ENCODE measurements around the gene MAT1A.
"Not testable (repeated sequence)": the region's sequence is repeated elsewhere in the genome, so short reads cannot be mapped to it uniquely, and the experiment has no call there.

MAT1A gene

DNA sequence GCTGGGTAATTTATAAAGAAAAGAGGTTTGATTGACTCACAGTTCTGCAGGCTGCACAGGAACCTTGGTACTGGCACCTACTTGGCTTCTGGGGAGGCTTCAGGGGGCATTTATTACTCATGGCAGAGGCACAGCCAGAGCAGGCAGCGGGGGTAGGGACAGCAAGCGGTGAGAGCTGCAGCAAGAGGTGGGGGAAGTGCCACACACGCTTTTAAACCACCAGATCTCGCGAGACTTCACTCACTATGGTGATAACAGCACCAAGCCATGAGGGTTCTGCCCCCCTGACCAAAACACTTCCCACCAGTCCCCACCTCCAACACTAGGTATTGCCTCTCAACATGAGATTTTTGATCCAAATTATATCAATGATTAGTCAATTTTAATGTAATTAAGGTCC lies 24.1 kb upstream of the MAT1A start:
- Histone ChIP-seq H3K36me3 (ENCODE audit: insufficient read depth, low read length) (no peaks in the 10 kb centered on the region), H3K27me3 (ENCODE audit: insufficient read depth, low read length) (no peaks in the 10 kb centered on the region), H3K4me1 (ENCODE audit: insufficient read depth, low read length) (no peaks in the 10 kb centered on the region), H3K9me3 (ENCODE audit: low read length) (no peaks in the 10 kb centered on the region), H3K4me3 (ENCODE audit: low read length) (no peak overlapping the region), H2AFZ (ENCODE audit: low read depth, low read length) (no peak overlapping the region)

DNA sequence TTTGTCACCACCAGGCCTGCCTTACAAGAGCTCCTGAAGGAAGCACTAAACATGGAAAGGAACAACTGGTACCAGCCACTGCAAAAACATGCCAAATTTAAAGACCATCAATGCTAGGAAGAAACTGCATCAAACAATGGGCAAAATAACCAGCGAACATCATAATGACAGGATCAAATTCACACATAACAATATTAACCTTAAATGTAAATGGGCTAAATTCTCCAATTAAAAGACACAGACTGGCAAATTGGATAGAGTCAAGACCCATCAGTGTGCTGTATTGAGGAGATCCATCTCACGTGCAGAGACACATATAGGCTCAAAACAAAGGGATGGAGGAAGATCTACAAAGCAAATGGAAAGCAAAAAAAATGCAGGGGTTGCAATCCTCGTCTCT lies 16.5 kb upstream of the MAT1A start:
- H3K4me3 ChIP-seq (ENCODE audit: low read length); H3K27me3 ChIP-seq (ENCODE audit: insufficient read depth, low read length); H3K9me3 ChIP-seq (ENCODE audit: low read length); H3K4me1 ChIP-seq (ENCODE audit: insufficient read depth, low read length); H3K36me3 ChIP-seq (ENCODE audit: insufficient read depth, low read length); H2AFZ ChIP-seq (ENCODE audit: low read depth, low read length): not testable (repeated sequence)

DNA sequence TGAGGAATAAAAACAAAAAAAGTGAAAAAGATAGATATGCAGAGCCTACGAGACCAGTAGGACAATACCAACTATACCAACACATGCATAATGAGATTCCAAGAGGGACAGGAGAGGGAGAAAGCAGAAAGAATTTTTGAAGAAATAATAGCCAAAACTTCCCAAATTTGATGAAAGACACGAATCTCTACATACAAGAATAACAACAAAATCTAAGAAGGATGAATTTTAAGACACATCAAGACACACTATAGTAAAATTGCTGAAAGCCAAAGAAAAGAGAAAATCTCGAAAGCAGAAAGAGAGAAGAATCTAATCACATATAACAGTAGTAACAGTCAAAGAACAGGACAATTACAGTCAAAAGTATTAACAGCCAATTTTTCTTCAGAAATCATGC lies 7.5 kb upstream of the MAT1A start:
- Histone ChIP-seq H3K27me3 (ENCODE audit: insufficient read depth, low read length) (no peaks in the 10 kb centered on the region), H3K9me3 (ENCODE audit: low read length) (no peaks in the 10 kb centered on the region), H2AFZ (ENCODE audit: low read depth, low read length) (no peak overlapping the region), H3K4me3 (ENCODE audit: low read length) (no peak overlapping the region), H3K4me1 (ENCODE audit: insufficient read depth, low read length) (no peaks in the 10 kb centered on the region), H3K36me3 (ENCODE audit: insufficient read depth, low read length) (no peaks in the 10 kb centered on the region)

DNA sequence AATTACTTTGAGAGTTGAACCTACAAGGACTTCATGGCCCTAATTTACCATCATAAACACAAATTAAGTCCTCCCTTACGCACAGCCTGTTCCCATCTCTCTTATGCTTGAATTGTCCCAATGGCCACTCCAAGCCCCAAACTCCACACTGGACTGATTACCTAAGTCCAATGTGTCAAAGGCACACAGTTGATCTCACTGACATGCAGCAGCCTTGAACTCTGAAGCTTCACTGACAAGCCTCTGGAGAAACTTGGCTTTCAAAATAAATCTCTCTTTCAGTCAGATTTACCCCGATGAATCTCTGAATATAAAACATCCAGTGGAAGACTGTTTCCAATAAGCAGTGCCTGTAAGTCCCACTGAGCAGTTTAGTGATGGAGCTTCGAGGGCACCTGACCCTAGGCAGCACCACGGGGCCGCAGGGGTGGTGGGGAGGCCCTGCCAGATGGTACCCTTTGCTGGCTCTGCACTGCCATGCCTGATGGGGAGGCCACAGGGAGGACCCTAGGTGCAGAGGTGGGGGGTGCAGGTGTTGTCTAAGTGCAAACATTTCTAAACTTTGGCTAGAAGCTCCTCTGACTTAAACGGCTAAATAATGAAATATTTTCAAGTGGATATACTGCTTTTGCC lies 3.3 kb upstream of the MAT1A start:
- no peaks in the 10 kb centered on the region for H3K9me3 ChIP-seq (ENCODE audit: low read length)
- no peaks in the 10 kb centered on the region for H3K4me1 ChIP-seq (ENCODE audit: insufficient read depth, low read length)
- H3K4me3 ChIP-seq (ENCODE audit: low read length): no peak overlapping the region
- H3K27me3 ChIP-seq (ENCODE audit: insufficient read depth, low read length): no peaks in the 10 kb centered on the region
- H3K36me3 ChIP-seq (ENCODE audit: insufficient read depth, low read length): no peaks in the 10 kb centered on the region
- H2AFZ ChIP-seq (ENCODE audit: low read depth, low read length): no peak overlapping the region

DNA sequence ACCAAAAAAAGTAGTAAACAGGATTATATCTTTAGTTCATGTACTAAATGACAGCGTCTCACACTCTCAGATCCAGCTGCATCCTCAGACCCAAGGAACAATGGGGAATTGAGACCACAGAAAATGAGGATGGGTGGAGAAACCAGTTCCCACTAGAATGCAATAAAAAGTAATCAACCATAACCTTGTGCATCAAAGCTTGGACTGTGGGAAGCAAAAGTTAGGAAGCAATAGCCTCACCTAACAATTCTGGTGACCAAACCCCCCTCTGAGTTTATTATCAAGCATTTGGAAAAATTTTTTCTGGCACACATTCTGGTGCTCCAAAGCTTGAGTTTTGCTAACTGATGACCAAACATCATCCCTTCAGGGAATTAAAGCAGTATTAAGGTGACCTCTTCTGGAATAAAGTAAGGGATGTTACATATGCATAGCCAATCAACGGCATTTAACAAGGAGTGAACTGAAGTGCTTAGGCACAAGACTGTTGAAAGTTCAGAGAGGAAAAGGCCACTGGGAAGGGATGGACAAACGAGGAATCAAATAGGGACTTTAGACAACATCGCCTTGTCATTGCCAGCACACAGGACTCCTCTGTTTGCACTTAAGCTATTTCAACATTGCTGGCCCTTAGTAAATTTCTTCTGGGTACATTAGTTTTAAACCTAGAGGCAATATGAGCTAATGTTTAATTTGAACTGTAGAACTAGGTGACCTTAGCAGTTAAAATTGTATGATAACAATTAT lies 1.2 kb upstream of the MAT1A start:
- Histone ChIP-seq H3K27me3 (ENCODE audit: insufficient read depth, low read length) (no peaks in the 10 kb centered on the region), H3K4me1 (ENCODE audit: insufficient read depth, low read length) (no peaks in the 10 kb centered on the region), H3K4me3 (ENCODE audit: low read length) (no peak overlapping the region), H3K36me3 (ENCODE audit: insufficient read depth, low read length) (no peaks in the 10 kb centered on the region), H2AFZ (ENCODE audit: low read depth, low read length) (no peak overlapping the region), H3K9me3 (ENCODE audit: low read length) (no peaks in the 10 kb centered on the region)

DNA sequence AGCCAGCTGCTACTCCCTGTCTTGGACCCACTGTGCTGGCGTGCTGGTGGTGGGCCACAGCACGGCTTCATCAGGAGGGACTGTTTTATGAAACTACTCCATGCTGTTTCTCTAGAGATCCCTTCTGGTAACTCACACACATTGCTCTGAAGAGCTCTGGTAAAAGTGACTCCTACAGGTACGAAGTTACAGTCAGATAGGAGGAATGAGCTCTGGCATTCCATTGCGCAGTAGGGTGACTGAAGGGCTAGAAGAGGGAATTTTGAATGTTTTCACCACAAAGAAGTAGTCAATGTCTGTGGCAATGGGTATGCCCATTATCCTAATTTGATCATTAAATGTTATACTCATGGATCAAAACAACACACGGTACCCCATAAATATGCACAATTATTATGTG lies 609 bp downstream of the MAT1A start:
- no peak overlapping the region for H3K4me3 ChIP-seq (ENCODE audit: low read length)
- no peaks in the 10 kb centered on the region for H3K4me1 ChIP-seq (ENCODE audit: insufficient read depth, low read length)
- no peaks in the 10 kb centered on the region for H3K27me3 ChIP-seq (ENCODE audit: insufficient read depth, low read length)
- no peak overlapping the region for H2AFZ ChIP-seq (ENCODE audit: low read depth, low read length)
- no peaks in the 10 kb centered on the region for H3K36me3 ChIP-seq (ENCODE audit: insufficient read depth, low read length)
- no peaks in the 10 kb centered on the region for H3K9me3 ChIP-seq (ENCODE audit: low read length)

DNA sequence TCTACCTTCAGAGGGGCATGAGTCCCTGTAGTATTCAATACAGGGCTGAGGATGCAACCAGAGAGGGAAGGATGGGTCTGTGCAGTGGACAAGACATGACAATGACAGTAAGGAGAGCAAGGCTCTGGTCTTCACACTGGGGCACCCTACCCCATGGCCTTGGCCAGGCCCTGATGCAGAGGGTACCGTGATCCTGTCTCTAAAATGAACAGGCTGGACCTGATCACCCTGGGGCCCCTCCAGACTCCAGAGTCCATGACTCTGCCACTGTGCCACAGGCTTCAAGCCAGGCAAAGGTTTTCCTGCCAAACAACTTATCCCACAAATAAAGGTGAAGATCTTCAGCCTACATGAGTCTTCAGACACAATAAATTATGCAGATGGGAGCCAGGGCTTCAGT lies 4.9 kb downstream of the MAT1A start:
- no peak overlapping the region for H3K4me3 ChIP-seq (ENCODE audit: low read length)

DNA sequence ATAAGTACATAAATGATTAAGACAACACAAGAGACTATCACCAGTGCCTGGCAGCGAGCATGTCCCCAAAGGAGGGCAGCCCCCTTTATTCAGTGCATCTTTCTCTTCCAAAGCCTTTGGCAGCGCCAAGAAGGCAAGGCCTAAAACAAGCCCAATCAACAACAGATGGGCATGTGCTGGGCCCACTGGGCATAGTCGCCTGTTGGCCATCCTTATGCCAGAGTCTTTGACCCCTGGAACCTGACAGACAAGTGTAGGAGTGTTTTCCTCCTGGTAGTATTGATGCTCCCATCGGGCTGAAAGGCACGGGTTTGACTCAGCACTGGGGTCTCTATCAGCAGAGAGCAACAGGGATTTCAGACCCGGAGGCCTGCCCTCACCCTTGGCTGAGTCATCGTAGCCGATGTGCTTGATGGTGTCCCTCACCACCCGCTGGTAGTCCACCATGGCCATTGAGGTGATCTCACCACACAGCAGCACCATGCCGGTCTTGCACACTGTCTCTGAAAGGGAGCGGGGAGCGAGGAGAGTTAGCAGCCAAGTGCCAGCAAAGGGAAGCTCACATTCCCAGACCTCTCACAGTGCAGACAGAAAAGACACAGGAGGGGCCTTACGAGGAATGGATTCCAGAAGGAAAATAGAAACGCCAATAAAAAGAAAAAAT lies 5.8 kb downstream of the MAT1A start:
- Histone ChIP-seq H3K4me3 (ENCODE audit: low read length) (no peak overlapping the region), H3K36me3 (ENCODE audit: insufficient read depth, low read length) (no peaks in the 10 kb centered on the region), H3K4me1 (ENCODE audit: insufficient read depth, low read length) (no peaks in the 10 kb centered on the region), H2AFZ (ENCODE audit: low read depth, low read length) (no peak overlapping the region), H3K9me3 (ENCODE audit: low read length) (no peaks in the 10 kb centered on the region), H3K27me3 (ENCODE audit: insufficient read depth, low read length) (no peaks in the 10 kb centered on the region)

More for the DNA sequence above, 4.9 kb downstream of the MAT1A start:
- H3K36me3 ChIP-seq (ENCODE audit: insufficient read depth, low read length): no peaks in the 10 kb centered on the region
- no peaks in the 10 kb centered on the region for H3K9me3 ChIP-seq (ENCODE audit: low read length)
- H2AFZ ChIP-seq (ENCODE audit: low read depth, low read length): no peak overlapping the region
- H3K4me1 ChIP-seq (ENCODE audit: insufficient read depth, low read length): no peaks in the 10 kb centered on the region
- no peaks in the 10 kb centered on the region for H3K27me3 ChIP-seq (ENCODE audit: insufficient read depth, low read length)

DNA sequence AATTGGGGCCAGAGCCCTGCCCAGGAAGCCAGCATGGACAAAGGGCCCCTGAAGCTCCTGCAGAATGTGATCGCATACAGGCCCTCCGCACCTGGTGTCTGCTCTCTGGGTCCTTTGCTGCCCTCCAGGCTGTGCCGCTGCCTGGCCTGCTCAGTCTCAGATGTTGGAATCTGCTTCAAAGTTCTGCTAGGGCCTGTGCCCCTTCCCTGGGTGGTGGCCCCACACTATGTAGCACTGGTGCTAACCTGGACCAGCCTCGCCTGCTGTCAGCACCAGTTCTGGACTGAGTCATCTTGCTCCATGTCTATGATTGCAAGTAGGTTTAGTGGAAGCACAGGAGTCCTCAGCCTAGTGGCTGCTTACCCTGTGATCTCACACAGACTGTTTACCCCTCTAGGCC lies 6.3 kb downstream of the MAT1A start:
- no peaks in the 10 kb centered on the region for H3K9me3 ChIP-seq (ENCODE audit: low read length)
- no peak overlapping the region for H2AFZ ChIP-seq (ENCODE audit: low read depth, low read length)
- H3K36me3 ChIP-seq (ENCODE audit: insufficient read depth, low read length): no peaks in the 10 kb centered on the region
- H3K4me3 ChIP-seq (ENCODE audit: low read length): no peak overlapping the region
- no peaks in the 10 kb centered on the region for H3K4me1 ChIP-seq (ENCODE audit: insufficient read depth, low read length)
- no peaks in the 10 kb centered on the region for H3K27me3 ChIP-seq (ENCODE audit: insufficient read depth, low read length)

DNA sequence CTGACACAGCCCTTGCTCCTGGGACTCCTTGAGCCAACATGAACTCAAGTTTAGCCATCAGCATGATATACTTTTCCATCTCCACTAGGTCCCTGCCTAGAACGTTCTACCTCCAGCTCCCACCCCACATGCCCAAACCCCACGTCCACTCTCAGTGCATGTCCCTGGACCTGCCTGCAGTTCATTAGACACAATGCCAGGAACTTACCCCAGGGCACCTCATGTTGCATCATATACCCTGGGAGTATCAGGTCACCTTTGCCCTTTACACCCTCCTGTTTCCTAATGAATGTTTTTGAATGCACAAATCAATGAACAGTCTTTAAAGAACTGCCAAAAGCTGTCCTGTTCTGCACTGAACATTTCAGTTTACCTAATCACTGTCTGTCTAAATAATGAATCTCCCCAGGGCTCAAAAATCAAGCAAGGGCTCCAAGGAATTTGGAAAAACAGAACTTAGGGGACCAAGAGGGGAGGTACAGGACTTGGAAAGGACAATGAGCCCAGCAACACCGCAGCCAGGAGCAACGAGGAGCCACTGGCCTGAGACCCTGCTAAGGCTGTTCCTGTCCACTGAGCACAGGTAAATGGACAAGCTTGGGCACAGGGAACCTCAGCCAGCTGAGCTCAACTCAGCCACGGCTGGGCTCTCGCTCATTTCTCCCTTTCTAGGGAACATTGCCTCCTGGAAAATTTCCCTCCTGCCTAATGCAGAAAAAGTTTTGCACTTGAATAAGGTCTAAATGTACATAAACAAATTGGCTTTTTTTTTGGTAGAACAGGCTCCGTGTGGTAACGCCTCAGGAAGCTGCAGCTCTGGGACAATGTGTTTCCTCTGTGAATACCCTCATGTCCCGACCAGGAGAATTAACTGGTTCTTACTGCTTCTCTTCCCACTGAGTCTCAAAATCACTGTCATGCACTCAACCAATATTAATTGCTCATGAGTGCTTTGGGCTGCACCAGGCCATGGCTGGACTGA lies 7.4 kb downstream of the MAT1A start:
- no peaks in the 10 kb centered on the region for H3K36me3 ChIP-seq (ENCODE audit: insufficient read depth, low read length)
- H3K4me3 ChIP-seq (ENCODE audit: low read length): no peak overlapping the region
- no peaks in the 10 kb centered on the region for H3K4me1 ChIP-seq (ENCODE audit: insufficient read depth, low read length)
- H2AFZ ChIP-seq (ENCODE audit: low read depth, low read length): no peak overlapping the region
- no peaks in the 10 kb centered on the region for H3K9me3 ChIP-seq (ENCODE audit: low read length)
- H3K27me3 ChIP-seq (ENCODE audit: insufficient read depth, low read length): no peaks in the 10 kb centered on the region

DNA sequence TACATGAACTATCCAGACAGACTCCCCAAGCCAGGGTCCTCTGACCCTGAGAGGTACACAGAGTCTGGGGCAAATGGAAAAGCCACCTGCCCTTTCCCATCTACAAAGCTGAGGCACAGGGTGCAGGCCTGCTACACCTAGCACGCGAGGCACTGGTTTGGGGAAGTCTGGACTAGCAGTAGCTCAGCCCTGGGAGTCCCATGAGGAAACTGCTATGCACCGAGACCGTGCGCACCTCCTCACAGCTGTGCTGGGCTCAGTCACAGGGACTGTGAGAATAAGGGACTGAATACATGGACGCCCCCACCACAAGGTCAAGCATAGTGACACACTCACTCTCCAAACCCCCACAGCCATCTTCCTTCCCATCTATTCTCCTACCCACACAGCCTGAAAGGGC lies 8.2 kb downstream of the MAT1A start:
- Histone ChIP-seq H3K4me3 (ENCODE audit: low read length) (no peak overlapping the region), H3K27me3 (ENCODE audit: insufficient read depth, low read length) (no peaks in the 10 kb centered on the region), H3K36me3 (ENCODE audit: insufficient read depth, low read length) (no peaks in the 10 kb centered on the region), H3K4me1 (ENCODE audit: insufficient read depth, low read length) (no peaks in the 10 kb centered on the region), H3K9me3 (ENCODE audit: low read length) (no peaks in the 10 kb centered on the region), H2AFZ (ENCODE audit: low read depth, low read length) (no peak overlapping the region)

DNA sequence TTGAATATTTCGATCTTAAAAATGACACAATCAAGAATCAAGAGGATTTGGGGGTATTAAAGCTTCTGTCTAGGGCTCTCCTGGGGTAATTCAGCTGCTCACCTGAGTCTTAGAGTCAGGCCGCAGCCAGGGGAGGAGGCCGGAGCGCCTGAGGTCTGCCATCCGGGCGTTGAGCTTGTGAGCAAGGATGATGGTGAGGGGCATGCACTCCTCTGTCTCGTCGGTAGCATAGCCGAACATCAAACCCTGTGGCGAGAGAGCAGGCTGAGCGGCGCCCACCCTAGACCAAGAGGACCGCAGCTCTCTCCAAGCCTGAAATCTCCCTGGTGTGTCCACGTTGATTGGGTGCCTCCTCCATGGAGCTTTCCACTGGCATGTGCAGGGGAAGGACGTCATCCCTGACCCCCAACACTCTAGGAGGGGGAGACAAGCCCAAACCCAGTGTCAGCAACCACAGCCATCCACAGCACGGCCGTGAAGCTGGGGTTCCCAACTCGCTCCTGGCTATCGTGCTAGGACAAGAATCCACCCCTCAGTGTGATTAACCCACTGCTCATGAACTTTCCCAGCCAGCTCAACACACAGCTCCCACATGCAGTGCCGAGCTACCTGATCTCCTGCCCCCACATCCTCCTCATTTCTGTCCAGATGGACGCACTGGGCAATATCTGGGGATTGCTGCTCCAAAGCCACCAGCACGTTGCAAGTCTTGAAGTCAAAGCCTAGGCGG lies 9.2 kb downstream of the MAT1A start:
- Histone ChIP-seq H3K27me3 (ENCODE audit: insufficient read depth, low read length) (no peaks in the 10 kb centered on the region), H3K4me1 (ENCODE audit: insufficient read depth, low read length) (no peaks in the 10 kb centered on the region), H2AFZ (ENCODE audit: low read depth, low read length) (no peak overlapping the region), H3K9me3 (ENCODE audit: low read length) (no peaks in the 10 kb centered on the region), H3K4me3 (ENCODE audit: low read length) (no peak overlapping the region), H3K36me3 (ENCODE audit: insufficient read depth, low read length) (no peaks in the 10 kb centered on the region)

Data from neuron (in vitro differentiated cells).